ENCODE results near the gene SPATA31C1. TPM values are rescaled to one million over a fixed set of nuclear protein-coding genes. Genes with fewer than 3 reads are reported as not detected.

SPATA31C1 gene
- total RNA-seq, 2 donors from 2014 or later = not detected

GRCh38 chr9:87878989-87879511 lies 38.7 kb upstream of the SPATA31C1 start:
- no peak for DNase-seq
- Histone ChIP-seq H3K27ac (no peak overlapping the region), H3K36me3 (replicated peaks in 1 of 2; ENCODE audit: insufficient read depth in 1 of 2, low read depth in 2 of 2) (no peaks in the 10 kb centered on the region), H3K9me3 (no peaks in the 10 kb centered on the region), H3K4me3 (no peak overlapping the region), H3K4me1 (no peaks in the 10 kb centered on the region), H3K27me3 (no peaks in the 10 kb centered on the region)
- 43 to 63% methylated on average over 1 of the region's 1 CpG for WGBS, 2 donors
- intact Hi-C loops (cut with DNase I) = no loop called here
- TF ChIP-seq POLR2A (IDR thresholded peaks at IDR 0.05) (no peak), CTCF (IDR thresholded peaks at IDR 0.05) (no peak)
- no peak for ATAC-seq

GRCh38 chr9:87880116-87880515 lies 37.6 kb upstream of the SPATA31C1 start:
- intact Hi-C loops (cut with DNase I) = no loop called here
- DNase-seq = no peak
- no peaks in the 10 kb centered on the region for H3K4me1 ChIP-seq
- H3K9me3 ChIP-seq = no peaks in the 10 kb centered on the region
- no peak for ATAC-seq
- no peaks in the 10 kb centered on the region for H3K27me3 ChIP-seq
- H3K27ac ChIP-seq = no peak overlapping the region
- no peak for TF ChIP-seq CTCF (IDR thresholded peaks at IDR 0.05)
- TF ChIP-seq POLR2A (IDR thresholded peaks at IDR 0.05) = no peak
- H3K4me3 ChIP-seq = no peak overlapping the region
- H3K36me3 ChIP-seq (replicated peaks in 1 of 2; ENCODE audit: insufficient read depth in 1 of 2, low read depth in 2 of 2) = no peaks in the 10 kb centered on the region
- 59 to 72% methylated on average over 8 of the region's 8 CpGs for WGBS, 2 donors

- H3K4me1 ChIP-seq = no peaks in the 10 kb centered on the region
- intact Hi-C loops (cut with DNase I) = no loop called here
- ATAC-seq (no peak), DNase-seq (no peak)
- no peak overlapping the region for H3K27ac ChIP-seq
- no peak overlapping the region for H3K4me3 ChIP-seq
- H3K36me3 ChIP-seq (replicated peaks in 1 of 2; ENCODE audit: insufficient read depth in 1 of 2, low read depth in 2 of 2) = no peaks in the 10 kb centered on the region
- no peaks in the 10 kb centered on the region for H3K27me3 ChIP-seq
- TF ChIP-seq CTCF (IDR thresholded peaks at IDR 0.05) = no peak
- TF ChIP-seq POLR2A (IDR thresholded peaks at IDR 0.05) = no peak
- WGBS, 2 donors = 79 to 86% methylated on average over 4 to 6 of the region's 6 CpGs
- H3K9me3 ChIP-seq = no peaks in the 10 kb centered on the region
These were observed 37.1 kb upstream of the SPATA31C1 start for GRCh38 chr9:87880683-87881082.

GRCh38 chr9:87882627-87883026 lies 35.1 kb upstream of the SPATA31C1 start, which contains the start of gene SPATA31E1:
Gene SPATA31E1, plus strand, starts transcription at chr9:87882877. Its CDS starts 15 bp downstream, at chr9:87882892.
- no peak for ATAC-seq

More at GRCh38 chr9:87882627-87883026, 35.1 kb upstream of the SPATA31C1 start, which contains the start of gene SPATA31E1:
- WGBS, 2 donors = 75 to 85% methylated on average over 5 of the region's 5 CpGs
- no peaks in the 10 kb centered on the region for H3K9me3 ChIP-seq
- no peaks in the 10 kb centered on the region for H3K36me3 ChIP-seq (replicated peaks in 1 of 2; ENCODE audit: insufficient read depth in 1 of 2, low read depth in 2 of 2)
- H3K4me1 ChIP-seq = no peaks in the 10 kb centered on the region
- no peak within 1 kb of the TSS for H3K4me3 ChIP-seq
- DNase-seq = no peak
- H3K27ac ChIP-seq = no peak within 1 kb of the TSS
- TF ChIP-seq POLR2A (IDR thresholded peaks at IDR 0.05) (no peak), CTCF (IDR thresholded peaks at IDR 0.05) (no peak)
- intact Hi-C loops (cut with DNase I) = no loop called here
- no peaks in the 10 kb centered on the region for H3K27me3 ChIP-seq

Measured in body of pancreas (tissue), 4 donors.